Lower leg skin (tissue), 3 donors: ENCODE measurements around the gene CEACAM3.

Source experiments
- CTCF ChIP-seq, 3 donors: fragments of 450-650 bp; IDR thresholded peaks; one replicate each; pipeline ENCODE4 v1.5.1; 2016; ENCODE audit warnings: antibody characterized with exemption in 3 of 3, mild to moderate bottlenecking in 3 of 3, moderate library complexity in 2 of 3
- POLR2A ChIP-seq, 2 donors: fragments of 450-650 bp; IDR thresholded peaks; one replicate each; pipeline ENCODE4 v1.6.1; 2016 to 2017; ENCODE audit warnings: antibody characterized with exemption in 2 of 2, mild to moderate bottlenecking in 1 of 2, moderate library complexity in 1 of 2

GRCh38 chr19:41785653-41786052 lies 10.7 kb upstream of the CEACAM3 start:
- TF ChIP-seq CTCF (IDR thresholded peaks at IDR 0.05) (no peak), POLR2A (IDR thresholded peaks at IDR 0.05) (no peak)
